Lung (tissue), 12 donors: ENCODE data around the gene HDC. TPM values are rescaled to one million over a fixed set of nuclear protein-coding genes. Genes with fewer than 3 reads are reported as not detected.

ENCODE experiments used
- ATAC-seq: fragments of 200-7000 bp; cut with Tn5 transposase; one replicate; pipeline ENCODE4 v1.9.1; 2020; ENCODE audit warnings: moderate number of reproducible peaks; ENCODE audit not compliant: insufficient read depth, low FRiP score
- DNase-seq, 3 donors: peaks; one replicate each; pipeline ENCODE4 v3.0.0-alpha.2; 2013 to 2017
- H3K27ac ChIP-seq, 2 donors: one replicate each; pipeline ENCODE4 v1.5.1; 2013; ENCODE audit warnings: mild to moderate bottlenecking in 2 of 2, moderate library complexity in 2 of 2, control low read depth in 1 of 2, inconsistent platforms in 1 of 2, low read depth in 1 of 2, low read length in 1 of 2
- H3K27me3 ChIP-seq, 3 donors: one replicate each; pipeline ENCODE4 v1.5.1; 2013; ENCODE audit warnings: low read length in 2 of 3; ENCODE audit not compliant: control insufficient read depth in 3 of 3, insufficient read depth in 3 of 3
- H3K36me3 ChIP-seq, 4 donors: one replicate each; pipeline ENCODE4 v1.5.1; 2013; ENCODE audit warnings: low read length in 4 of 4, mild to moderate bottlenecking in 1 of 4, moderate library complexity in 1 of 4; ENCODE audit not compliant: control insufficient read depth in 4 of 4, insufficient read depth in 4 of 4
- H3K4me1 ChIP-seq, 5 donors: one replicate each; pipeline ENCODE4 v1.5.1; 2013; ENCODE audit warnings: low read length in 5 of 5, mild to moderate bottlenecking in 2 of 5, moderate library complexity in 1 of 5; ENCODE audit not compliant: control insufficient read depth in 5 of 5, insufficient read depth in 5 of 5
- H3K4me3 ChIP-seq: one replicate; pipeline ENCODE4 v1.5.1; 2013; ENCODE audit warnings: mild to moderate bottlenecking, control low read depth, moderate library complexity
- H3K9ac ChIP-seq, 2 donors: one replicate each; pipeline ENCODE4 v1.5.1; 2013; ENCODE audit warnings: low read length in 2 of 2, control low read depth in 1 of 2; ENCODE audit not compliant: insufficient read depth in 1 of 2
- H3K9me3 ChIP-seq, 4 donors: one replicate each; pipeline ENCODE4 v1.5.1; 2013; ENCODE audit warnings: low read length in 3 of 4, mild to moderate bottlenecking in 1 of 4, moderate library complexity in 1 of 4; ENCODE audit not compliant: control insufficient read depth in 4 of 4, insufficient read depth in 3 of 4
- CTCF ChIP-seq: IDR thresholded peaks from 2 replicates; pipeline ENCODE4 v1.5.1; 2012; ENCODE audit warnings: mild to moderate bottlenecking; ENCODE audit errors: control extremely low read depth, extremely low read depth
- WGBS, 2 donors: extraction: QIAGEN DNeasy Blood & Tissue Kit; methylation state at CpG; one replicate each; pipeline ENCODE4 v1.1.7; 2013; 5-methylcytosine and 5-hydroxymethylcytosine counted together
- polyA plus RNA-seq, 2 donors: library from polyadenylated mRNA; stranded (reverse); fragments of 200-250 nt; gene quantifications; one replicate each; pipeline ENCODE4 v1.2.1, GENCODE V29; 2013
- total RNA-seq, 2 donors: library from RNA; depleted of rRNA in 1 of 2; stranded (reverse); fragments of >200 nt in 1 of 2; gene quantifications; one replicate each; pipeline ENCODE4 v1.2.1, GENCODE V29; 2014 to 2021
- donor health status: control.
- donor health status: control.
- donor health status: Bipolar disorder and iron deficiency.
- donor health status: healthy.
- donor health status: DM: yes; HTN: yes; CAD: no.

HDC gene
- total and polyA plus RNA-seq, 4 donors: 0.57 to 8.6 (median 1.1) TPM

GRCh38 chr15:50232791-50233190, 32.7 kb downstream of the HDC start:
- ATAC-seq (no peak), DNase-seq (no peak)
- H3K4me1 ChIP-seq: no peaks in the 10 kb centered on the region
- no peaks in the 10 kb centered on the region for H3K27me3 ChIP-seq
- H3K27ac ChIP-seq: no peak overlapping the region
- no peaks in the 10 kb centered on the region for H3K9me3 ChIP-seq
- WGBS, 2 donors: 70 to 74% methylated on average over 2 of the region's 2 CpGs
- H3K36me3 ChIP-seq: no peaks in the 10 kb centered on the region
- no peak overlapping the region for H3K4me3 ChIP-seq
- no peak for TF ChIP-seq CTCF
- H3K9ac ChIP-seq: no peak overlapping the region

GRCh38 chr15:50231761-50232160, 33.8 kb downstream of the HDC start:
- H3K36me3 ChIP-seq: no peaks in the 10 kb centered on the region
- no peak overlapping the region for H3K9ac ChIP-seq
- DNase-seq (no peak), ATAC-seq (no peak)
- no peak overlapping the region for H3K4me3 ChIP-seq
- no peaks in the 10 kb centered on the region for H3K27me3 ChIP-seq
- no peaks in the 10 kb centered on the region for H3K4me1 ChIP-seq
- no peak for TF ChIP-seq CTCF
- H3K9me3 ChIP-seq: no peaks in the 10 kb centered on the region
- no peak overlapping the region for H3K27ac ChIP-seq

GRCh38 chr15:50229336-50229735, 36.2 kb downstream of the HDC start:
- Histone ChIP-seq H3K9ac (no peak overlapping the region), H3K4me1 (no peaks in the 10 kb centered on the region), H3K9me3 (no peaks in the 10 kb centered on the region), H3K27me3 (no peaks in the 10 kb centered on the region), H3K36me3 (no peaks in the 10 kb centered on the region), H3K27ac (no peak overlapping the region), H3K4me3 (no peak overlapping the region)
- no peak for DNase-seq
- ATAC-seq: no peak
- WGBS, 2 donors: 89 to 97% methylated on average over 3 of the region's 3 CpGs
- no peak for TF ChIP-seq CTCF

GRCh38 chr15:50228866-50229265, 36.7 kb downstream of the HDC start:
- no peak for TF ChIP-seq CTCF
- Histone ChIP-seq H3K36me3 (no peaks in the 10 kb centered on the region), H3K9ac (no peak overlapping the region), H3K27ac (no peak overlapping the region), H3K4me3 (no peak overlapping the region), H3K4me1 (no peaks in the 10 kb centered on the region), H3K27me3 (no peaks in the 10 kb centered on the region), H3K9me3 (no peaks in the 10 kb centered on the region)
- ATAC-seq (no peak), DNase-seq (no peak)
- WGBS, 2 donors: 97 to 98% methylated on average over 3 of the region's 3 CpGs
